Breast epithelium (tissue), 4 donors: ENCODE measurements around the gene OR2Y1. TPM values are rescaled to one million over a fixed set of nuclear protein-coding genes. Genes with fewer than 3 reads are reported as not detected.

ENCODE experiments used
- DNase-seq, 2 donors: peaks; one replicate each; pipeline ENCODE4 v3.0.0-alpha.2; 2019; ENCODE audit warnings: low spot score in 2 of 2
- H3K27ac ChIP-seq, 2 donors: fragments of 200-600 bp; sonication (generic) in 1 of 2; one replicate each; pipeline ENCODE4 v1.5.1; 2016 to 2019; ENCODE audit warnings: mild to moderate bottlenecking in 1 of 2
- H3K27me3 ChIP-seq, 2 donors: fragments of 200-600 bp; sonication (generic) in 1 of 2; one replicate each; pipeline versions ENCODE4 v1.5.1 to v1.6.0; 2017 to 2019; ENCODE audit warnings: control low read depth in 1 of 2, mild to moderate bottlenecking in 1 of 2
- H3K36me3 ChIP-seq: fragments of 200-600 bp; one replicate; pipeline ENCODE4 v1.5.1; 2019
- H3K4me1 ChIP-seq, 2 donors: fragments of 200-600 bp; sonication (generic); one replicate each; pipeline ENCODE4 v1.5.1; 2016 to 2019; ENCODE audit warnings: control low read depth in 1 of 2
- H3K4me3 ChIP-seq, 3 donors: fragments of 200-600 bp; sonication (generic); 1 replicate in 2 of 3; 2 replicates in 1 of 3; pipeline ENCODE4 v1.5.1; 2016 to 2019; ENCODE audit warnings: mild to moderate bottlenecking in 3 of 3, moderate library complexity in 2 of 3
- H3K9me3 ChIP-seq, 2 donors: fragments of 200-600 bp; sonication (generic) in 1 of 2; one replicate each; pipeline ENCODE4 v1.5.1; 2016 to 2019; ENCODE audit warnings: control low read depth in 1 of 2
- CTCF ChIP-seq, 3 donors: fragments of 450-650 bp; IDR thresholded peaks; one replicate each; pipeline ENCODE4 v1.5.1; 2016 to 2017; ENCODE audit warnings: antibody characterized with exemption in 3 of 3, mild to moderate bottlenecking in 3 of 3, moderate library complexity in 3 of 3
- POLR2A ChIP-seq: fragments of 450-650 bp; IDR thresholded peaks from one replicate; pipeline ENCODE4 v1.6.1; 2016; ENCODE audit warnings: antibody characterized with exemption, mild to moderate bottlenecking, moderate library complexity
- POLR2AphosphoS5 ChIP-seq, 3 donors: sonication (generic); formaldehyde crosslinking; IDR thresholded peaks; one replicate each; pipeline ENCODE4 v1.6.1; 2017; ENCODE audit warnings: antibody characterized with exemption in 3 of 3
- intact Hi-C: fragments of 100-400 bp; cut with DNase I; formaldehyde crosslinking; loops from one replicate; pipeline ENCODE4 v1.15.1; 2023; ENCODE audit warnings: low total_unique reads
- total RNA-seq, 3 donors: library from RNA; depleted of rRNA; stranded (reverse); fragments of >200 nt; gene quantifications; one replicate each; pipeline ENCODE4 v1.1.0, GENCODE V29; 2016

Gene OR2Y1
- total RNA-seq, 3 donors from 2014 or later: not detected

- intact Hi-C loops: loop anchor here (10.0 kb wide), 1 partner anchor 85 kb away; the partner anchor contains the start of gene ZFP62
- H3K4me1 ChIP-seq: peaks cover under 1 to 2% of the 10 kb centered on the region in 2 donors
- H3K27ac ChIP-seq: no peak overlapping the region
- H3K4me3 ChIP-seq: no peak overlapping the region
- no peak for DNase-seq
- H3K36me3 ChIP-seq: no peaks in the 10 kb centered on the region
- no peaks in the 10 kb centered on the region for H3K27me3 ChIP-seq
- H3K9me3 ChIP-seq: no peaks in the 10 kb centered on the region
- TF ChIP-seq CTCF (IDR thresholded peaks at IDR 0.05): no peak
- no peak for TF ChIP-seq POLR2AphosphoS5 (IDR thresholded peaks at IDR 0.05)
- TF ChIP-seq POLR2A: no peak
Observed at GRCh38 chr5:180779985-180780610, 40.2 kb upstream of the OR2Y1 start.

- H3K27me3 ChIP-seq: no peaks in the 10 kb centered on the region
- no peak overlapping the region for H3K27ac ChIP-seq
- DNase-seq: no peak
- intact Hi-C loops: no loop called here
- H3K9me3 ChIP-seq: peaks cover 0 to under 1% of the 10 kb centered on the region in 2 donors
- no peaks in the 10 kb centered on the region for H3K36me3 ChIP-seq
- H3K4me1 ChIP-seq: no peaks in the 10 kb centered on the region
- TF ChIP-seq POLR2AphosphoS5 (IDR thresholded peaks at IDR 0.05) (no peak), CTCF (IDR thresholded peaks at IDR 0.05) (no peak), POLR2A (no peak)
- no peak overlapping the region for H3K4me3 ChIP-seq
Observed at GRCh38 chr5:180777475-180777874, 37.6 kb upstream of the OR2Y1 start.

- H3K27ac ChIP-seq: no peak overlapping the region
- H3K27me3 ChIP-seq: no peaks in the 10 kb centered on the region
- no peaks in the 10 kb centered on the region for H3K36me3 ChIP-seq
- H3K9me3 ChIP-seq: peaks cover 6 to 11% of the 10 kb centered on the region in 2 donors
- no peaks in the 10 kb centered on the region for H3K4me1 ChIP-seq
- H3K4me3 ChIP-seq: no peak overlapping the region
- DNase-seq: no peak
- intact Hi-C loops: no loop called here
- TF ChIP-seq POLR2AphosphoS5 (IDR thresholded peaks at IDR 0.05): no peak
- no peak for TF ChIP-seq POLR2A
- TF ChIP-seq CTCF (IDR thresholded peaks at IDR 0.05): no peak
Observed at GRCh38 chr5:180776376-180776775, 36.5 kb upstream of the OR2Y1 start.

- no peak for DNase-seq
- no peaks in the 10 kb centered on the region for H3K4me1 ChIP-seq
- H3K4me3 ChIP-seq: no peak overlapping the region
- no peak for TF ChIP-seq POLR2AphosphoS5 (IDR thresholded peaks at IDR 0.05)
- TF ChIP-seq POLR2A: no peak
- no peak for TF ChIP-seq CTCF (IDR thresholded peaks at IDR 0.05)
- H3K36me3 ChIP-seq: no peaks in the 10 kb centered on the region
- no peak overlapping the region for H3K27ac ChIP-seq
- peaks cover 6 to 11% of the 10 kb centered on the region in 2 donors for H3K9me3 ChIP-seq
- no peaks in the 10 kb centered on the region for H3K27me3 ChIP-seq
- intact Hi-C loops: no loop called here
Observed at GRCh38 chr5:180775624-180776023, 35.8 kb upstream of the OR2Y1 start.

GRCh38 chr5:180771839-180772238 is 32.0 kb upstream of the OR2Y1 start:
- H3K36me3 ChIP-seq: no peaks in the 10 kb centered on the region
- TF ChIP-seq POLR2AphosphoS5 (IDR thresholded peaks at IDR 0.05) (no peak), CTCF (IDR thresholded peaks at IDR 0.05) (no peak), POLR2A (no peak)
- peaks cover 9 to 14% of the 10 kb centered on the region in 2 donors for H3K9me3 ChIP-seq
- H3K27ac ChIP-seq: no peak overlapping the region
- DNase-seq: no peak
- no peaks in the 10 kb centered on the region for H3K27me3 ChIP-seq
- no peak overlapping the region for H3K4me3 ChIP-seq
- H3K4me1 ChIP-seq: no peaks in the 10 kb centered on the region
- intact Hi-C loops: no loop called here
